Adrenal gland (tissue), 5 donors: ENCODE results near the gene CDH18.

ENCODE experiments used
- POLR2A ChIP-seq, 2 donors: fragments of 450-650 bp; IDR thresholded peaks; one replicate each; pipeline ENCODE4 v1.6.1; 2017; ENCODE audit warnings: antibody characterized with exemption in 2 of 2, mild to moderate bottlenecking in 2 of 2, moderate library complexity in 1 of 2
- TF ChIP-seq, protein P1 (sequence below), 6 experiments: fragments of 450-650 bp in 4 of 6; fragments of 200-600 bp in 2 of 6; sonication (generic) in 1 of 6; IDR thresholded peaks; 1 replicate in 5 of 6; 2 replicates in 1 of 6; pipeline versions ENCODE4 v1.5.1 to v1.8.0; 2016 to 2021; ENCODE audit warnings: antibody characterized with exemption in 6 of 6, mild to moderate bottlenecking in 2 of 6, moderate library complexity in 1 of 6
- donor health status: DM: no; HTN: no; CAD: no.

DNA sequence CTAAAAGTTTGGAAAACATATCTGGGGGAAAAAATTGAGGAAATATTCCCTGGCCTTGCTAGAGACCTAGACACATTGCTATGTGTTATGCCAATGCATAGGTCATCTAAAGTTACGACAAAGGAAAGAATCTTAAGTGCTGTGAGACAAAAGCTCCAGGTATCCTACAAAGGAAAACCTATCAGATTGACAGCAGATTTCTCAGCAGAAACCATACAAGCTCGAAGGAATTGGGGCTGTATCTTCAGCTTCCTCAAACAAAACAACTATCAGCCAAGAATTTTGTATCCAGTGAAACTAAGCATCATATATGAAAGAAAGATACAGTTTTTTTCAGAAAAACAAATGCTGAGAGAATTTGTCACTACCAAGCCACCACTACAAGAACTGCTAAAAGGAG is 234.4 kb downstream of the CDH18 start:
- TF ChIP-seq, protein P1, sequence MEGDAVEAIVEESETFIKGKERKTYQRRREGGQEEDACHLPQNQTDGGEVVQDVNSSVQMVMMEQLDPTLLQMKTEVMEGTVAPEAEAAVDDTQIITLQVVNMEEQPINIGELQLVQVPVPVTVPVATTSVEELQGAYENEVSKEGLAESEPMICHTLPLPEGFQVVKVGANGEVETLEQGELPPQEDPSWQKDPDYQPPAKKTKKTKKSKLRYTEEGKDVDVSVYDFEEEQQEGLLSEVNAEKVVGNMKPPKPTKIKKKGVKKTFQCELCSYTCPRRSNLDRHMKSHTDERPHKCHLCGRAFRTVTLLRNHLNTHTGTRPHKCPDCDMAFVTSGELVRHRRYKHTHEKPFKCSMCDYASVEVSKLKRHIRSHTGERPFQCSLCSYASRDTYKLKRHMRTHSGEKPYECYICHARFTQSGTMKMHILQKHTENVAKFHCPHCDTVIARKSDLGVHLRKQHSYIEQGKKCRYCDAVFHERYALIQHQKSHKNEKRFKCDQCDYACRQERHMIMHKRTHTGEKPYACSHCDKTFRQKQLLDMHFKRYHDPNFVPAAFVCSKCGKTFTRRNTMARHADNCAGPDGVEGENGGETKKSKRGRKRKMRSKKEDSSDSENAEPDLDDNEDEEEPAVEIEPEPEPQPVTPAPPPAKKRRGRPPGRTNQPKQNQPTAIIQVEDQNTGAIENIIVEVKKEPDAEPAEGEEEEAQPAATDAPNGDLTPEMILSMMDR (IDR thresholded peaks at IDR 0.05): no peak
- TF ChIP-seq POLR2A (IDR thresholded peaks at IDR 0.05): no peak
